Hepatocyte (in vitro differentiated cells): ENCODE results near the gene ENO2. TPM values are rescaled to one million over a fixed set of nuclear protein-coding genes. Genes with fewer than 3 reads are reported as not detected.

Experiments
- DNase-seq: peaks from one replicate; pipeline ENCODE4 v3.0.0-alpha.2; 2016; ENCODE audit warnings: low spot score
- H2AFZ ChIP-seq: fragments of 200-600 bp; sonication (generic); 2 replicates; pipeline ENCODE4 v1.6.0; 2016; ENCODE audit warnings: antibody characterized with exemption, mild to moderate bottlenecking
- H3K27ac ChIP-seq: fragments of 200-600 bp; sonication (generic); 2 replicates; pipeline ENCODE4 v1.5.1; 2016; ENCODE audit warnings: mild to moderate bottlenecking
- H3K27me3 ChIP-seq: fragments of 200-600 bp; sonication (generic); 2 replicates; pipeline ENCODE4 v1.6.1; 2016
- H3K36me3 ChIP-seq: fragments of 200-600 bp; sonication (generic); replicated peaks from 2 replicates; pipeline ENCODE4 v1.5.1; 2016; ENCODE audit warnings: low read depth; ENCODE audit not compliant: insufficient read depth
- H3K4me1 ChIP-seq: fragments of 200-600 bp; sonication (generic); 2 replicates; pipeline ENCODE4 v1.5.1; 2016; ENCODE audit warnings: mild to moderate bottlenecking, moderate library complexity; ENCODE audit not compliant: insufficient read depth
- H3K4me2 ChIP-seq: fragments of 200-600 bp; sonication (generic); 2 replicates; pipeline ENCODE4 v1.6.0; 2016
- H3K4me3 ChIP-seq: fragments of 200-600 bp; sonication (generic); 2 replicates; pipeline ENCODE4 v1.5.1; 2016; ENCODE audit warnings: mild to moderate bottlenecking
- H3K79me2 ChIP-seq: fragments of 200-600 bp; sonication (generic); 2 replicates; pipeline ENCODE4 v1.6.0; 2017; ENCODE audit warnings: mild to moderate bottlenecking
- H3K9me2 ChIP-seq: fragments of 200-600 bp; sonication (generic); replicated peaks from 2 replicates; pipeline ENCODE4 v1.6.0; 2017; ENCODE audit warnings: mild to moderate bottlenecking; ENCODE audit not compliant: insufficient read depth
- H3K9me3 ChIP-seq: fragments of 200-600 bp; sonication (generic); 2 replicates; pipeline ENCODE4 v1.5.1; 2016; ENCODE audit warnings: low read depth, mild to moderate bottlenecking
- H4K20me1 ChIP-seq: fragments of 200-600 bp; sonication (generic); 2 replicates; pipeline ENCODE4 v1.6.0; 2016; ENCODE audit warnings: mild to moderate bottlenecking; ENCODE audit not compliant: insufficient read depth, poor library complexity, severe bottlenecking
- EZH2 ChIP-seq: fragments of 200-600 bp; sonication (generic); IDR thresholded peaks from 2 replicates; pipeline ENCODE4 v1.6.1; 2016; ENCODE audit warnings: antibody characterized with exemption, mild to moderate bottlenecking, borderline replicate concordance
- EZH2phosphoT487 ChIP-seq: fragments of 200-600 bp; sonication (generic); IDR thresholded peaks from one replicate; pipeline ENCODE4 v1.6.1; 2018; ENCODE audit warnings: antibody characterized with exemption, mild to moderate bottlenecking, low read depth, moderate library complexity; ENCODE audit not compliant: unreplicated experiment, severe bottlenecking
- WGBS: methylation state at CpG from one replicate; pipeline ENCODE4 v1.1.6; 2016; ENCODE audit warnings: low lambda C conversion rate; ENCODE audit errors: missing lambda C conversion rate; 5-methylcytosine and 5-hydroxymethylcytosine counted together
- polyA plus RNA-seq: library from polyadenylated mRNA; unstranded; fragments of >200 nt; fragmentation: Nextera tagmentation; extraction: Ambion mirVana; gene quantifications from 2 replicates; pipeline ENCODE4 v1.2.1, GENCODE V29; 2016
- total RNA-seq: library from RNA; depleted of rRNA; stranded (reverse); fragments of >200 nt; gene quantifications from 2 replicates; pipeline ENCODE4 v1.2.3, GENCODE V29; 2014
- TF ChIP-seq, protein P1 (sequence below): fragments of 200-600 bp; sonication (generic); IDR thresholded peaks from 2 replicates; pipeline ENCODE4 v1.5.1; 2016; ENCODE audit warnings: antibody characterized with exemption, mild to moderate bottlenecking; ENCODE audit not compliant: poor library complexity

The ENO2 gene
- total and polyA plus RNA-seq, 2 experiments from 2014 or later, result 11.8 to 14.2 TPM

DNA sequence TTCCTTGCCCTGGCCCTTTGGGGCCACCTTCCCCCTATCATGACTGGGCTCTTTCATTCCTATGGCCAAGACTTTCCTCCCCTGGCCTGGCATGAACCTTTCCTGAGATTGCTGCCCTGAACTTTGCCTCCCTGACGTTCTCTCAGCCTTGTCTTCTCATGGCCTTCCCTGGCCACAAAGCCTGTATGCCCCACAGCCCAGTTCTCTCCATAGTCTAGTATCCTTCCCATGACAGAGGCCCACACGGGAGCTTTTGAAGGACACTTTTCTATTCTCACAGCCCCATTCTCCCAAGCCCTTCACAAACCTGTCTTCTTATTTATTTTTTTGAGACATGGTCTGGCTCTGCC, 24.8 kb downstream of the ENO2 start:
- H3K79me2 ChIP-seq, result peaks cover 33% of the 10 kb centered on the region
- H2AFZ ChIP-seq, result no peak overlapping the region
- WGBS, result 90% methylated on average over 2 of the region's 2 CpGs
- no peaks in the 10 kb centered on the region for H3K9me3 ChIP-seq
- no peak for DNase-seq
- peaks cover under 1% of the 10 kb centered on the region for H4K20me1 ChIP-seq
- no peak overlapping the region for H3K27ac ChIP-seq
- no peak overlapping the region for H3K4me3 ChIP-seq
- TF ChIP-seq, protein P1, sequence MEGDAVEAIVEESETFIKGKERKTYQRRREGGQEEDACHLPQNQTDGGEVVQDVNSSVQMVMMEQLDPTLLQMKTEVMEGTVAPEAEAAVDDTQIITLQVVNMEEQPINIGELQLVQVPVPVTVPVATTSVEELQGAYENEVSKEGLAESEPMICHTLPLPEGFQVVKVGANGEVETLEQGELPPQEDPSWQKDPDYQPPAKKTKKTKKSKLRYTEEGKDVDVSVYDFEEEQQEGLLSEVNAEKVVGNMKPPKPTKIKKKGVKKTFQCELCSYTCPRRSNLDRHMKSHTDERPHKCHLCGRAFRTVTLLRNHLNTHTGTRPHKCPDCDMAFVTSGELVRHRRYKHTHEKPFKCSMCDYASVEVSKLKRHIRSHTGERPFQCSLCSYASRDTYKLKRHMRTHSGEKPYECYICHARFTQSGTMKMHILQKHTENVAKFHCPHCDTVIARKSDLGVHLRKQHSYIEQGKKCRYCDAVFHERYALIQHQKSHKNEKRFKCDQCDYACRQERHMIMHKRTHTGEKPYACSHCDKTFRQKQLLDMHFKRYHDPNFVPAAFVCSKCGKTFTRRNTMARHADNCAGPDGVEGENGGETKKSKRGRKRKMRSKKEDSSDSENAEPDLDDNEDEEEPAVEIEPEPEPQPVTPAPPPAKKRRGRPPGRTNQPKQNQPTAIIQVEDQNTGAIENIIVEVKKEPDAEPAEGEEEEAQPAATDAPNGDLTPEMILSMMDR, result no peak
- no peak for TF ChIP-seq EZH2
- TF ChIP-seq EZH2phosphoT487, result no peak
- no peaks in the 10 kb centered on the region for H3K27me3 ChIP-seq
- peaks cover 14% of the 10 kb centered on the region for H3K4me1 ChIP-seq
- H3K36me3 ChIP-seq, result no peaks in the 10 kb centered on the region
- H3K9me2 ChIP-seq, result no peaks in the 10 kb centered on the region
- no peak overlapping the region for H3K4me2 ChIP-seq

DNA sequence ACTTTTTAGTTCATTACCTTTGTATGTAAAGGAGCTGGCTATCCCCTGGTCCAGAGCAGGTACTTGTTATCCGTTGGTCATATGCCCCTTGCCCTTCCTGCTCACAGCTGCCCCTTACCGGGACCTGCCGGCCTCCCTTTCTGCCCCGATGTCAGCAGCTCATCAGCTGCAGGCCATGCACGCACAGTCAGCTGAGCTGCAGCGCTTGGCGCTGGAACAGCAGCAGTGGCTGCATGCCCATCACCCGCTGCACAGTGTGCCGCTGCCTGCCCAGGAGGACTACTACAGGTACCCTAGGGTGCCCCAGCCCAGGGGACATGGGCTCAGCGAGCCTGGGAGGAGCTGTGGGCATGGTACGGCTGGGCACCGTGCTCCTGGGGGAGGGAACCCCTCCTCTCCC, 26.9 kb downstream of the ENO2 start:
- Histone ChIP-seq H3K79me2 (peaks cover 30% of the 10 kb centered on the region), H3K4me1 (peaks cover 27% of the 10 kb centered on the region), H3K4me2 (no peak overlapping the region), H3K4me3 (no peak overlapping the region), H2AFZ (no peak overlapping the region), H3K36me3 (no peaks in the 10 kb centered on the region), H4K20me1 (no peaks in the 10 kb centered on the region), H3K9me3 (no peaks in the 10 kb centered on the region), H3K27ac (no peak overlapping the region), H3K27me3 (no peaks in the 10 kb centered on the region), H3K9me2 (no peaks in the 10 kb centered on the region)
- WGBS, result 98% methylated on average over 12 of the region's 12 CpGs
- no peak for DNase-seq
- TF ChIP-seq EZH2phosphoT487 (no peak), EZH2 (no peak)
- TF ChIP-seq, protein P1, result no peak

DNA sequence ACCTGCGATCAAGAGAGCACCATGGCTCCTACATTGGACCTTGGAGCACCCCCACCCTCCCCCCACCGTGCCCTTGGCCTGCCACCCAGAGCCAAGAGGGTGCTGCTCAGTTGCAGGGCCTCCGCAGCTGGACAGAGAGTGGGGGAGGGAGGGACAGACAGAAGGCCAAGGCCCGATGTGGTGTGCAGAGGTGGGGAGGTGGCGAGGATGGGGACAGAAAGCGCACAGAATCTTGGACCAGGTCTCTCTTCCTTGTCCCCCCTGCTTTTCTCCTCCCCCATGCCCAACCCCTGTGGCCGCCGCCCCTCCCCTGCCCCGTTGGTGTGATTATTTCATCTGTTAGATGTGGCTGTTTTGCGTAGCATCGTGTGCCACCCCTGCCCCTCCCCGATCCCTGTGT, 27.4 kb downstream of the ENO2 start:
- H3K79me2 ChIP-seq, result peaks cover 29% of the 10 kb centered on the region
- H3K4me3 ChIP-seq, result no peak overlapping the region
- no peaks in the 10 kb centered on the region for H3K9me2 ChIP-seq
- no peak overlapping the region for H3K4me2 ChIP-seq
- TF ChIP-seq EZH2phosphoT487, result no peak
- no peak for TF ChIP-seq EZH2
- TF ChIP-seq, protein P1, result no peak
- H3K9me3 ChIP-seq, result no peaks in the 10 kb centered on the region
- no peak for DNase-seq
- H3K27me3 ChIP-seq, result no peaks in the 10 kb centered on the region
- no peak overlapping the region for H2AFZ ChIP-seq
- 90% methylated on average over 6 of the region's 12 CpGs for WGBS
- H3K36me3 ChIP-seq, result no peaks in the 10 kb centered on the region
- H3K4me1 ChIP-seq, result peaks cover 27% of the 10 kb centered on the region
- no peak overlapping the region for H3K27ac ChIP-seq
- no peaks in the 10 kb centered on the region for H4K20me1 ChIP-seq

DNA sequence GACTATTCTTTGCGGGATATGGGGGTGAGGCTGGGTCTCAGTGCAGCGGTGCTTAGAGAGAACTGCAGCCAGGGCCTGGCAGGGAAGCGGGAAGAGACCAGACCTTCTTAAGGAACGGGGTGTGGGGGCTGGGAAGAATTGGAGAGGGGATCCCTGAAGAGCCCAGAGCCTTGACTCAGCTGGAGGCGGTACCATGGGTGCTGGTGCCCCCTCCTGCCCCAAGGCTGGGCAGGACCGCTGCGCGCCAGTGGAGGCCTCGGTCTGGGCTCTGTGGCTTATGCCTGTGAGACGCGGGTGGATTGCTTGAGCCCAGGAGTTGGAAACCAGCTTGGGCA, 27.9 kb downstream of the ENO2 start:
- H3K9me3 ChIP-seq, result no peaks in the 10 kb centered on the region
- H3K4me3 ChIP-seq, result no peak overlapping the region
- no peaks in the 10 kb centered on the region for H4K20me1 ChIP-seq
- WGBS, result 98% methylated on average over 11 of the region's 11 CpGs
- no peaks in the 10 kb centered on the region for H3K9me2 ChIP-seq
- peaks cover 28% of the 10 kb centered on the region for H3K79me2 ChIP-seq
- no peak overlapping the region for H2AFZ ChIP-seq
- H3K36me3 ChIP-seq, result no peaks in the 10 kb centered on the region
- H3K27me3 ChIP-seq, result no peaks in the 10 kb centered on the region
- no peak for DNase-seq
- H3K27ac ChIP-seq, result peak overlapping the region; percentile 81
- H3K4me1 ChIP-seq, result peaks cover 23% of the 10 kb centered on the region
- TF ChIP-seq EZH2, result no peak
- TF ChIP-seq, protein P1, result no peak
- no peak for TF ChIP-seq EZH2phosphoT487
- no peak overlapping the region for H3K4me2 ChIP-seq
